HG03060 (cell line): ENCODE results near the gene MAST2.
"Not testable (repeated sequence)": the region's sequence is repeated elsewhere in the genome, so short reads cannot be mapped to it uniquely, and the experiment has no call there.

Source experiments
- ATAC-seq: cut with Tn5 transposase; IDR thresholded peaks from one replicate; pipeline ENCODE4 v1.9.1; 2021; ENCODE audit warnings: low read depth, moderate number of reproducible peaks; ENCODE audit not compliant: unreplicated experiment

MAST2 gene

DNA sequence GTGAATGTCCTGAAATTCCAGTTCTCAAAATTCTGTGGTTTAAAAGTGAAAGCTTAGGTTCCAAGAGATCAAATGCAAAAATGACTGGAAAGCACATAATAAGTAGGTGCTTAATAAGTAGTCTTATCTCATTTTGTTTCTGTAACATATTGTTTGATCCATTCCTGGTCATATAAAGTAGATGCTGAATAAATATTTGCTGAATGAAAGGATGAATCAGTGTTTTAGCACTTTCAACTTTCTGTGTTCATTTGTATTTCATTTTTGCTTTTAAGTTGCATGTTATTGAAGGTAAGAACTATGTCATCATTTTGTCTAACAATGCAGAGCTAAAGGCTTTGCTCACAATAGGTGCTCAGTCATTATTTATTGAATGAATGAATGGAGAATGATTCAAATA lies 6.3 kb downstream of the MAST2 start:
- ATAC-seq, result no peak

- ATAC-seq, result no peak
Measured at GRCh38 chr1:45814776-45815175, 11.4 kb downstream of the MAST2 start.

DNA sequence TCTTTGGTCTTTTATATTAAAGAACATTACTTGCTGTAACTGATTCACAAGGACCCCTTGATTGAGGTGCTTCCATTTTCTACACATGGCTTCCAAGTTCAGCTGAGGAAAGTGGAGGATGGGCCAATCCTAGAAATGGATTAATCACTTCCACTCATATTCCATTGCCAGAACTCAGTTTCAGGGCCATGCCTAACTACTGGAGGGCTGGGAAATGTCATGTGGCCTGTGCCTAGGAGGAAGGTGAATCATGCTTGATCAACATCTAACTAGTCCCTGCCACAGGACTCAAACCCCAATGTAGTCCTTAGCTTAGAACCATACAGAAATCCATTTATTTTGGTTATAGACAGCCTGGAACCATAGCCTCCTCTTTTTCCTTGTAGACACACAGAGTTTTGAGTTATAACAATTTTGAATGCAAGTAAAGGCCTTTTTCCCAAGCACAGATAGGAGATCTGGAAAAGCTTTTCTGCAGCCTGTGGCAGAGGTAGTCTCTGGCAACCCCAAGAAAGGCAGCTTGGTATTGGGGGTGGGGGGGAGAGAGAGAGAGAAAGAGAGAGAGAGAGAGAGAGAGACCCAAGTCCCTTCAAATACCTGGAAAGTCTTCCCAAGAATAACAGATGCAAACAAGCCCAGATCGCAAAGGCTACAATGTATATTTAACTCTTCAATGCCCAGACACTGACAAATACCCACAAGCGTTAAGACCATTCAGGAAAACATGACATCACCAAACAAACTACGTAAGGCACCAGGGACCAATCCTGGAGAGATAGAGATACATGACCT lies 12.5 kb downstream of the MAST2 start:
- ATAC-seq, result no peak

DNA sequence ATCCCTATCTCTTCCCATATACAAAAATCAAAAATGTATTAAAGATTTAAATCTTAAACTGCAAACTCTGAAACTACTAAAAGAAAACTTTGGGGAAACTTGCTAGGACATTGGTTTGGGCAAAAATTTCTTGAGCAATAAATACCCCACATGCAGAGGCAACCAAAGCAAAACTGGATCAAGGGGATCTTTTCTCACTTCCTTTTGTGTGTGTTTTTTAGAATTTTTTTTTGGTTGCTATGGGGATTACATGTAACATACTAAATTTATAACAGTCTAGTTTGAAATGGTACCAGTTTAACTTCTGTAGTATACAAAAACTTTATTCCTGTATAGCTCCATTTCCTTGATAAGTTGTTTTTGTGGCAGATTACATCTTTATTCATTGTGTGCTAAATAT lies 16.8 kb downstream of the MAST2 start:
- no peak for ATAC-seq

DNA sequence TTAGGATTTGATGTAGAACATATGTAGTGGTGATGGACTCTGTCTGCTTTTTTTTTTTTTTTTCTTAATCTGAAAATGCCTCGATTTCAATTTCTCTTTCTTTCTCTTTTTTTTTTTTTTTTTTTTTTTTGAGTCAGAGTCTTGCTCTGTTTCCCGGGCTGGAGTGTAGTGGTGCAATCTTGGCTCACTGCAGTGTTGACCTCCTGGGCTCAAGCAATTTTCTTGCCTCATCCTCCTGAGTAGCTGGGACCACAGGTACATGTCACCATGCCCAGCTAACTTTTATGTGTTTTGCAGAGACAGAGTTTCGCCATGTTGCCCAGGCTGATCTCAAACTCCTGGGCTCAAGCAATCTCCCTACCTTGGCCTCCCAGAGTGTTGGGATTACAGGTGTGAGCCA lies 17.4 kb downstream of the MAST2 start:
- ATAC-seq, result no peak

DNA sequence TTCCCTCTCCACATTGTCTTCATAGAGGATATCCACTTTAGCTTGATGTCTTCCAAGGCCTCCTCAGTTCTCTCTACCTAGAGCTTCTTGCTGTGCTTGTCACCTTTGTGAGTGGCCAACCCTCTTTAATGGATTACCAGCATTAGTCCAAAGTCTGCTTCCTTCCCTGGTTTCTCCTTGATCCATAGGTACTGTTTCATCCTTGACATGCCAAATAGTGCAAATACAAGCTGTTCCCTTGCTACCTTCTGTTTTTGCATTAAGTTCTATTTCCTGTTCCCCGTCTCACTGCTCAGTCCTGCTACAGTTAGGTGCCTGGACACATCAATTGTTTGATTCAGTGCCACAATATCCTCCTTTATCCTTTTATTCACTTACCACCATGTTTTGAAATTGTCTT lies 19.2 kb downstream of the MAST2 start:
- no peak for ATAC-seq

DNA sequence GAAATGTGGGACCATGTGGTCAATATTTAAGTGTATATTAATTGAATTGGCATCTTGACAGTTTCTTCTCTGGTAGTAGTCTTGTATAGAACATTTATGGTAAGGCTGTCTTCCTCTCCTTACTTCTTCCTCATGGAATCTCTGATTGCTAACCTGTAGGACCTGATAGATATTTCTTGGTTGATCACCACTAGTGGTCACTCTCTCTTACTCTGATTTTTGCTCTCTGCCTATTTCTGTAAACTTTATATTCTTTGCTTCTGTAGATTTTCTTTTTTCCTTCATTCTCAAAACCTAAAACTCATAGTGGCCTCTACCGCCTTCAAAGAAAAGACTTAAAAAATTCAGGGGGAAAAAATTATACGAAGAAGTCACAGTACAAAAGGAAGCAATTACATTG lies 21.2 kb downstream of the MAST2 start:
- ATAC-seq, result no peak

GRCh38 chr1:45827256-45827655 lies 23.8 kb downstream of the MAST2 start:
- no peak for ATAC-seq

DNA sequence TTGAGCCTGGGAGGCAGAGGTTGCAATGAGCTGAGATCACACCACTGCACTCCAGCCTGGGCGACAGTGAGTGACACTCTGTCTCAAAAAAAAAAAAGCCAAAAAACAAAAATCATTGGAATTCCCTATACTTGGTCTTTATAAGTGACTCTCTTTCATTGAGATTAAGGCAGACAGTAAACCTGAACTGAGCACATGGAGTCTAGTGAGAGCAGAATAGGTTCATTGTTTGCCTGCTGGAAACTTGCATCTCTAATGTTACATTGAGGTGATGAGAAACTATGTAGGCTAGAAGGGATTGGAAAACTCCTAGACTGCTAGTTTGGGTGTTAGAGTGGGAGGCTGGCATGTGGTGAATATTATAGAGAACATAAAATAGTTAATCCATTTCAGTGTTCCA lies 25.4 kb downstream of the MAST2 start:
- ATAC-seq, result no peak

DNA sequence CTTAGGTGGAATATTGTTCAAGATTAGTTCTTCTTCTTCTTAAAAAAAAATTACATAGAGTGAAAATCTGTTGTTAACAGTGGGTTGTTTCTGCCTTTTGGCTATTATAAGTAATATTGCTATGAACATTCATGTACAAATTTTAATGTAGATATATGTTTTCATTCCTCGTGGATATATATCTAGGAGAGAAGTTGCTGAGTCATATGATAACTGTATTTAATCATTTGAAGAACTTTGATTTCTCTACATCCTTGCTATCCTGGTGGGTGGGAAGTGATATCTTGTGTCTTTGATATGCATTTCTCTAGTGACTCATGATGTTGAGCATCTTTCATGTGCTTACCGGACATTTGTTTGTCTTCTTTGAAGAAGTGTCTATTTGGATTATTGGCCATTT lies 29.9 kb downstream of the MAST2 start:
- ATAC-seq, result no peak

DNA sequence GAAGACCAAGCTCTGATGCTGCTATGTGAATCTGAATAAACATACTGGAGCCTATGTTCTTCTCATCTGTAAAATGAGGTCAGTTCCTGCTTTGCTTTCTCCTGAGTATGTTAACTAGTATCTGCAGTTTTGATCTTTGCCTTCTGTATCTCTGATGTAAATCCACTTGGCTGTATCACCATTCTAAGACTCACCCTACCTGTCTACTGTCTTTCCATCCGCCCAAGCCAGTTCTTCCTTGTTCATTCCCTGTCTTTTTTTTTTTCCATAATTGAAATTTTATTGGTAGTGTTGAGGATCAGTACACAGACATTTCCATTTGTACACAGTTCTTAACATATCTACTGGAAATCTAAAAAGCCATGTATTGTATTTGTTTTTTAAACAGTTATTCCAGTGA lies 31.3 kb downstream of the MAST2 start:
- no peak for ATAC-seq

- ATAC-seq, result no peak
Measured at GRCh38 chr1:45836451-45836850, 33.0 kb downstream of the MAST2 start.

GRCh38 chr1:45836861-45837260 lies 33.4 kb downstream of the MAST2 start:
- ATAC-seq, result not testable (repeated sequence)

- not testable (repeated sequence) for ATAC-seq
Measured at GRCh38 chr1:45838322-45838721, 34.9 kb downstream of the MAST2 start.

DNA sequence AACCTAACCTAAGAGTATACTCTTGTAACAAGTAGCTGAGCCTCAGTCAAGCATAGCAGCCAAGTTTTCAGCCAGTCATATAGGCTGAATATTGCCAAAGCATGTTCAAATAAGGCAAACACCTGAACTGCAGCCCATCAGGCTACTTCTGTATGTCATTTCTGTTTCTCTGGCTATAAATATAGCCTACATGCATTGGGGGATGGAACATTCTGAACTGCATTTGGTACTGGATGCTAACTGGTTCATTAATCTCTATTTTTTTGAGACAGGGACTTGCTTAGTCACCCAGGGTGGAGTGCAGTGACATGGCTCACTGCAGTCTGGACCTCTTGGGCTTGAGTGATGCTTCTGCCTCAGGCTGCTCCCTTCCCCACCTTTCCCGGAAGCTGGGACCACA lies 37.3 kb downstream of the MAST2 start:
- ATAC-seq, result no peak

- no peak for ATAC-seq
Measured at GRCh38 chr1:45842786-45843185, 39.4 kb downstream of the MAST2 start.

DNA sequence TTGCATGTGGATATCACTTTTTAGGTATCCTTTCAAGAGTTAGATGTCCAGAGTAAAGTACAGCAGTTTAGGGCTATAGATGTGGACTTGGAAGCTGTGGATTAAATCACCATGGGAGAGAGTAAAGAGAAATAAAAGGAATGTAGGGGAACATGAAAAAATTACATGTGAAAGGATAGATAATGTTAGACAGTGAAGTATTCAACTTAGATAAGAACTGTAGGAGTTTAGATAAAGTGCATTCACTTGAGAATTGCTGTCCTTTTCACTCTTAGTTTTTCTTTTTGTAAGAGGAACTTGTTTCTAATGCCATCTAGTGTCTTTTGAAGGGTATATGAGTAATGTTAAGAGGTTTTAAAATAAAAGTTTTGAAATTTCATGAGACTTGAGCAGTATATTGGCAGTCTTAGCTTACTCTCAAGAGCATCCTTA lies 40.1 kb downstream of the MAST2 start:
- no peak for ATAC-seq

DNA sequence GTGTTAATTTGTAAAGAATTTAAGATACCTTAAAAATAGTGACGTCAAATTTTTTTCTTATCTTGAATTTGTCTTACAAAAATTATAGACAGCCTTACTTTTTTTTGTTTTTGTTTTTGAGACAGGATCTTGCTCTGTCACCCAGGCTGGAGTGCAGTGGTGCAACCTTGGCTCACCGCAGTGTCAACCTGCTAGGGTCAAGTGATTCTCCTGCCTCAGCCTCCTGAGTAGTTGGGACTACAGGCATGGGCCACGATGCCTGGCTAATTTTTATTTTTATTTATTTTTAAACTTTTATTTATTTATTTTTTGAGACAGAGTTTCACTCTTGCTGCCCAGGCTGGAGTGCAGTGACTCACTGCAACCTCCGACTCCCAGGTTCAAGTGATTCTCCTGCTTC lies 40.6 kb downstream of the MAST2 start:
- not testable (repeated sequence) for ATAC-seq

GRCh38 chr1:45846931-45847330 lies 43.5 kb downstream of the MAST2 start:
- no peak for ATAC-seq

- no peak for ATAC-seq
Measured at GRCh38 chr1:45848097-45848496, 44.7 kb downstream of the MAST2 start.

GRCh38 chr1:45848714-45849113 lies 45.3 kb downstream of the MAST2 start:
- no peak for ATAC-seq

DNA sequence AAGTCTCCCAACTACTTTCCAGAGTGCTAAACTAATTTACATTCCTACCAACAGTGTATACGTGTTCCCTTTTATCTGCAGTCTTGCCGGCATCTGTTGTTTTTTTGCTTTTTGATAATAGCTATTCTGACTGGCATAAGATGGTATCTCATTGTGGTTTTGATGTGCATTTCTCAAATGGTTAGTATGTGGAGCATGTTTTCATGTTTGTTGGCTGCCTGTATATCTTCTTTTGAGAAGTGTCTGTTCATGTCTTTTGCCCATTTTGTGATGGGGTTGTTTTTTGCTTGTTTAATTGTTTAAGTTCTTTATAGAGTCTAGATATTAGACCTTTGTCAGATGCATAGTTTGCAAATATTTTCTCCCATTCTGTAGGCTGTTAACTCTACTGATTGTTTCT lies 46.6 kb downstream of the MAST2 start:
- ATAC-seq, result no peak

DNA sequence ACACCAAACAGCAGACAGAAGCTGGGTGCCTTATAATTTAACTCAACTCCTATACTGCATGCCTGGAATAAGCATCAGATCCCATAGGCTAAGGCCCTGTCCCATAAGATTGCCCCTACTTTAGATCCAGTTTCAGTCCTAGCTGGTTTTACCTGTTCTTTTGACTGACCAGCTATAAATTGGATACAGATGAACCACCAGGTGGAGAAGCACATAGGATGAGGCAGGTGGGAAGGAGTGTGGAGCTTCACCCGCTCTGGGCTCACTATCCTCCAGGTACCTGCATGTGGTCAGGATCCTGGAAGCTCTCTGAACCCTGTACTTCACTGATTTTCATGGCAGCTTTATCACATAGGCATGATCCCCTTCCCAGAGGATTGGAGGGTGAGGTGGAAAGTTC lies 51.3 kb downstream of the MAST2 start:
- ATAC-seq, result no peak
